Measurements from ENCODE around the gene S100A8.

DNA sequence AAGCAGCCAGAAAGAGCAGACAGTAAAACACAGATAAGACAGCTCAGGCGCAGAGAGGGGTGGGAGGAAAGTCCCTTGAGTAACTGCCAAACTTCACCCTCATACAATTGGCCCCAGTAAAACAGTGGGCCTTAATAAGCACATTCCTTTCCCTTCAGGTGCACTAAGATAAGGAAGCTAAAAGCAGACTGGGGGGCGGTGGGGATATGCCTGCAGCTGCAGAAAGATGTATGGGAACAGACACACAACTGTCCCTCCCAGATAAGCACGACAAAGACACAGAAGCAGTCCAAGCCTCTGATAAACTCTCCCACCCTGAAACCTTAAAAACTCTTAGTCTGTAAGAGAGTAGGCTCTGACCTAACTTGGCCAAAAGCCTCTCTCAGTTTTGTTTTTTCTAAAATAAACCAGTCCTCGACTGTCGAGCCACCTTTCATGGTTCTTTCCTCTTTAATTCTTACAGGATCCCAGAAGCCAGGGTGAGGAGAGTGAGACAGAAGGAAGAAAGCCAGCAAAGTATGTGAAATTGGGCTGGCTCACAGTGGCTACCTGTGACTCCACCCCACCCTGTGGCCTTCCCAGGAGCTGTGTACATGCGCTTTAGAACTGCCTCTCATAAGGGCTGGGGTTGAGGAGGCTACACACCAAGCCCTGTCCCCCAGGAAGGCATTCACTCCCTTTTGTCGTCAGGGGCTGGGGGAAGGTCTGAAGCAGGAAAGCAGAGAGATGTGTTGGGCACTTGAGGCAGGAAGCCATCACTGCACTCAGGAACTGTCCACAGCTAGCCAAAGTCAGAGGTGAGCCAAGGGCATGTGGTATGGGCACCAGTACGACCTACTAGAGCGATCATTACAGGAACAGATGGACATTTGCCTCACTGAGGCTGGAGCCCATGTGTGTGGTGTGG lies 46.8 kb downstream of the S100A8 start:
- TF ChIP-seq, protein P1, sequence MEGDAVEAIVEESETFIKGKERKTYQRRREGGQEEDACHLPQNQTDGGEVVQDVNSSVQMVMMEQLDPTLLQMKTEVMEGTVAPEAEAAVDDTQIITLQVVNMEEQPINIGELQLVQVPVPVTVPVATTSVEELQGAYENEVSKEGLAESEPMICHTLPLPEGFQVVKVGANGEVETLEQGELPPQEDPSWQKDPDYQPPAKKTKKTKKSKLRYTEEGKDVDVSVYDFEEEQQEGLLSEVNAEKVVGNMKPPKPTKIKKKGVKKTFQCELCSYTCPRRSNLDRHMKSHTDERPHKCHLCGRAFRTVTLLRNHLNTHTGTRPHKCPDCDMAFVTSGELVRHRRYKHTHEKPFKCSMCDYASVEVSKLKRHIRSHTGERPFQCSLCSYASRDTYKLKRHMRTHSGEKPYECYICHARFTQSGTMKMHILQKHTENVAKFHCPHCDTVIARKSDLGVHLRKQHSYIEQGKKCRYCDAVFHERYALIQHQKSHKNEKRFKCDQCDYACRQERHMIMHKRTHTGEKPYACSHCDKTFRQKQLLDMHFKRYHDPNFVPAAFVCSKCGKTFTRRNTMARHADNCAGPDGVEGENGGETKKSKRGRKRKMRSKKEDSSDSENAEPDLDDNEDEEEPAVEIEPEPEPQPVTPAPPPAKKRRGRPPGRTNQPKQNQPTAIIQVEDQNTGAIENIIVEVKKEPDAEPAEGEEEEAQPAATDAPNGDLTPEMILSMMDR (IDR thresholded peaks at IDR 0.05): no peak
- TF ChIP-seq POLR2A (IDR thresholded peaks at IDR 0.05): no peak
